Liver (tissue), 9 donors: ENCODE measurements around the gene LRRC63. TPM values are rescaled to one million over a fixed set of nuclear protein-coding genes. Genes with fewer than 3 reads are reported as not detected.

Experiments used
- DNase-seq: peaks from one replicate; pipeline ENCODE4 v3.0.0-alpha.2; 2017; ENCODE audit warnings: low spot score
- H3K27ac ChIP-seq, 2 donors: one replicate each; pipeline ENCODE4 v1.7.0; 2013; ENCODE audit warnings: inconsistent platforms in 2 of 2, low read length in 2 of 2, control low read depth in 1 of 2, low read depth in 1 of 2, mild to moderate bottlenecking in 1 of 2
- H3K27me3 ChIP-seq, 4 donors: one replicate each; pipeline versions ENCODE4 v1.6.1 to v1.7.0; 2013; ENCODE audit warnings: low read length in 3 of 4, inconsistent platforms in 1 of 4, mild to moderate bottlenecking in 1 of 4, moderate library complexity in 1 of 4; ENCODE audit not compliant: control insufficient read depth in 4 of 4, insufficient read depth in 4 of 4
- H3K36me3 ChIP-seq, 4 donors: one replicate each; pipeline versions ENCODE4 v1.6.1 to v1.7.0; 2013; ENCODE audit warnings: low read length in 3 of 4, mild to moderate bottlenecking in 3 of 4, low read depth in 1 of 4, moderate library complexity in 1 of 4; ENCODE audit not compliant: control insufficient read depth in 4 of 4, insufficient read depth in 3 of 4
- H3K4me1 ChIP-seq, 4 donors: one replicate each; pipeline versions ENCODE4 v1.6.1 to v1.7.0; 2013; ENCODE audit warnings: low read length in 3 of 4, mild to moderate bottlenecking in 3 of 4, moderate library complexity in 1 of 4; ENCODE audit not compliant: control insufficient read depth in 4 of 4, insufficient read depth in 4 of 4
- H3K4me3 ChIP-seq, 3 donors: one replicate each; pipeline versions ENCODE4 v1.6.1 to v1.7.0; 2013; ENCODE audit warnings: low read length in 3 of 3, control low read depth in 1 of 3, low read depth in 1 of 3, mild to moderate bottlenecking in 1 of 3
- H3K9ac ChIP-seq, 2 donors: one replicate each; pipeline ENCODE4 v1.7.0; 2013; ENCODE audit warnings: low read length in 2 of 2, mild to moderate bottlenecking in 2 of 2, moderate library complexity in 2 of 2, control low read depth in 1 of 2, low read depth in 1 of 2
- H3K9me3 ChIP-seq, 4 donors: one replicate each; pipeline versions ENCODE4 v1.6.1 to v1.7.0; 2013; ENCODE audit warnings: low read length in 3 of 4; ENCODE audit not compliant: control insufficient read depth in 4 of 4
- FOXA1 ChIP-seq: IDR thresholded peaks from 2 replicates; pipeline ENCODE4 v1.6.1; 2016; ENCODE audit warnings: antibody characterized with exemption
- HNF4A ChIP-seq, 2 donors: conservative IDR thresholded peaks; 2 replicates each; pipeline ENCODE4 v1.6.1; 2016; ENCODE audit warnings: antibody characterized with exemption in 2 of 2, mild to moderate bottlenecking in 2 of 2
- HNF4G ChIP-seq: IDR thresholded peaks from 2 replicates; pipeline ENCODE4 v1.6.1; 2016; ENCODE audit warnings: antibody characterized with exemption
- RAD21 ChIP-seq, 2 donors: IDR thresholded peaks; 2 replicates each; pipeline ENCODE4 v1.6.1; 2016; ENCODE audit warnings: antibody characterized with exemption in 2 of 2, mild to moderate bottlenecking in 2 of 2
- RXRA ChIP-seq, 2 donors: IDR thresholded peaks; 2 replicates each; pipeline ENCODE4 v1.6.1; 2017 to 2018; ENCODE audit warnings: antibody characterized with exemption in 2 of 2, mild to moderate bottlenecking in 1 of 2
- SP1 ChIP-seq: IDR thresholded peaks from 2 replicates; pipeline ENCODE4 v1.6.1; 2018; ENCODE audit warnings: antibody characterized with exemption, mild to moderate bottlenecking
- YY1 ChIP-seq: IDR thresholded peaks from 2 replicates; pipeline ENCODE4 v1.6.1; 2016; ENCODE audit warnings: antibody characterized with exemption, mild to moderate bottlenecking
- WGBS: extraction: QIAGEN DNeasy Blood & Tissue Kit; methylation state at CpG from one replicate; pipeline ENCODE4 v1.1.7; 2013; 5-methylcytosine and 5-hydroxymethylcytosine counted together
- polyA plus RNA-seq, 2 donors: library from polyadenylated mRNA; stranded (reverse) in 1 of 2; unstranded in 1 of 2; fragments of 200-250 nt in 1 of 2; fragments of >200 nt in 1 of 2; fragmentation: Nextera tagmentation in 1 of 2; extraction: Ambion mirVana in 1 of 2; gene quantifications; one replicate each; pipeline versions ENCODE4 v1.2.1 to v1.2.3, GENCODE V29; 2013 to 2015
- total RNA-seq, 2 donors: library from RNA; depleted of rRNA; stranded (reverse); fragments of >200 nt; gene quantifications; one replicate each; pipeline ENCODE4 v1.2.3, GENCODE V29; 2014
- TF ChIP-seq, protein P1 (sequence below): IDR thresholded peaks from 2 replicates; pipeline ENCODE4 v1.6.1; 2016; ENCODE audit warnings: antibody characterized with exemption
- TF ChIP-seq, protein P2 (sequence below): fragments of 150-350 bp; IDR thresholded peaks from 2 replicates; pipeline ENCODE4 v1.5.1; 2017; ENCODE audit warnings: improper control_type of control experiment, low read depth, low read length; ENCODE audit not compliant: missing input control
- TF ChIP-seq, protein P3 (sequence below): IDR thresholded peaks from 2 replicates; pipeline ENCODE4 v1.6.1; 2016; ENCODE audit warnings: antibody characterized with exemption
- TF ChIP-seq, protein P4 (sequence below): IDR thresholded peaks from 2 replicates; pipeline ENCODE4 v1.6.1; 2016; ENCODE audit warnings: antibody characterized with exemption
- TF ChIP-seq, protein P5 (sequence below): IDR thresholded peaks from 2 replicates; pipeline ENCODE4 v1.6.1; 2016; ENCODE audit warnings: antibody characterized with exemption, mild to moderate bottlenecking
- donor health status: healthy.
- donor health status: healthy.
- donor health status: healthy.
- donor health status: healthy.
- donor health status: healthy.

Gene LRRC63
- total and polyA plus RNA-seq, 4 donors = 0.03 to 0.84 (median 0.09) TPM

DNA sequence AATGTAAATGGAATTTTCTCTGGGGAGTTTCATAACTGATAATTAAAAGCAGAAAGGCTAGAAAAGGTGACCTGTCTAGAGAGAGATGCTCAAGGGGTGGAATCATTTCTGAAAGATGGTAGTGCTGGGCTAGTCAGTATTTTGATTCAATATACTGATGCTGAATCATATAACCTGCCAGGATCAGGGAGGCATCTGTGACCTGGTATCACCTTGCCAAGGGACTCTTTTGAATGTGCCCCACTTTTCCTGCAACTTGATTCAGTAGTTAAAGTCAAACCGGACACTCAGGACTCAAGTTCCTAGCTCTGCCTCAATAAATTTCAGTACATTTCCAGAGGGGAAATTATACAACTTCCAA, 45.5 kb upstream of the LRRC63 start:
- H3K27ac ChIP-seq = no peak overlapping the region

DNA sequence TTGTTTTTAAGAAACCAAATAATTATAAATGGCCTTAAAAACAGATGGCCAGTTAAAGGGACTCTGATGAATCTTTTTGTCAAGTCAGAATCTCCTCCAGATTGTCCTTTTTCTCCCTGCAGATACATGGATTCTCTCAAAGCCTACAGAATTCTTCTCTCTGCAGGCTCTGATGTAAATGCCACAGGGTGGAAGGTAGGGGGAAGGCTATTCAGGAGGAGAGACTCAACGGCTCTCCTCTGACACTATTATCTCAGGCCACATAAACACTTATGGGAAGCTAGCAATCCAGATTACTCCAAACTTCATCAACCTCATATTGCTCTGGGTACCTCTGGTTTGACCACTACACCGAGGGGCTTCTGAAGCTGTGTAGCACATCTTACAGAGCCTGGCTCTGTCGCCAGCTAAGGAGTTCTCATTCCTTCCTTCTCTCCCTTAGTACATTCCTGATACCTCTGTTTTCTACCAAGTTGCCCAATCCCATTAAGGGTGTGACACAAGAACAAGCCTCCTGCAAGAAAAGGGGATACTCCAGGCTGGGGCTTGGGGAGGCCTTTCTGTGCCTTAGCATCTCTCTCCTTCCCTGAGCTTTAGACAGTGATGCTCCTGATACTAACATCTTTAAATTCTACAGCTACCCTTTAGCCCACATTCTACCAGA, 44.6 kb upstream of the LRRC63 start:
- WGBS = 71% methylated on average over 3 of the region's 3 CpGs
- Histone ChIP-seq H3K36me3 (no peaks in the 10 kb centered on the region), H3K27ac (no peak overlapping the region), H3K4me1 (peaks cover 0 to 6% (median 1%) of the 10 kb centered on the region in 4 donors), H3K9ac (no peak overlapping the region), H3K27me3 (no peaks in the 10 kb centered on the region), H3K4me3 (no peak overlapping the region), H3K9me3 (no peaks in the 10 kb centered on the region)
- TF ChIP-seq FOXA1 = no peak
- TF ChIP-seq, protein P1, sequence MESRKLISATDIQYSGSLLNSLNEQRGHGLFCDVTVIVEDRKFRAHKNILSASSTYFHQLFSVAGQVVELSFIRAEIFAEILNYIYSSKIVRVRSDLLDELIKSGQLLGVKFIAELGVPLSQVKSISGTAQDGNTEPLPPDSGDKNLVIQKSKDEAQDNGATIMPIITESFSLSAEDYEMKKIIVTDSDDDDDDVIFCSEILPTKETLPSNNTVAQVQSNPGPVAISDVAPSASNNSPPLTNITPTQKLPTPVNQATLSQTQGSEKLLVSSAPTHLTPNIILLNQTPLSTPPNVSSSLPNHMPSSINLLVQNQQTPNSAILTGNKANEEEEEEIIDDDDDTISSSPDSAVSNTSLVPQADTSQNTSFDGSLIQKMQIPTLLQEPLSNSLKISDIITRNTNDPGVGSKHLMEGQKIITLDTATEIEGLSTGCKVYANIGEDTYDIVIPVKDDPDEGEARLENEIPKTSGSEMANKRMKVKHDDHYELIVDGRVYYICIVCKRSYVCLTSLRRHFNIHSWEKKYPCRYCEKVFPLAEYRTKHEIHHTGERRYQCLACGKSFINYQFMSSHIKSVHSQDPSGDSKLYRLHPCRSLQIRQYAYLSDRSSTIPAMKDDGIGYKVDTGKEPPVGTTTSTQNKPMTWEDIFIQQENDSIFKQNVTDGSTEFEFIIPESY = no peak
- TF ChIP-seq, protein P2, sequence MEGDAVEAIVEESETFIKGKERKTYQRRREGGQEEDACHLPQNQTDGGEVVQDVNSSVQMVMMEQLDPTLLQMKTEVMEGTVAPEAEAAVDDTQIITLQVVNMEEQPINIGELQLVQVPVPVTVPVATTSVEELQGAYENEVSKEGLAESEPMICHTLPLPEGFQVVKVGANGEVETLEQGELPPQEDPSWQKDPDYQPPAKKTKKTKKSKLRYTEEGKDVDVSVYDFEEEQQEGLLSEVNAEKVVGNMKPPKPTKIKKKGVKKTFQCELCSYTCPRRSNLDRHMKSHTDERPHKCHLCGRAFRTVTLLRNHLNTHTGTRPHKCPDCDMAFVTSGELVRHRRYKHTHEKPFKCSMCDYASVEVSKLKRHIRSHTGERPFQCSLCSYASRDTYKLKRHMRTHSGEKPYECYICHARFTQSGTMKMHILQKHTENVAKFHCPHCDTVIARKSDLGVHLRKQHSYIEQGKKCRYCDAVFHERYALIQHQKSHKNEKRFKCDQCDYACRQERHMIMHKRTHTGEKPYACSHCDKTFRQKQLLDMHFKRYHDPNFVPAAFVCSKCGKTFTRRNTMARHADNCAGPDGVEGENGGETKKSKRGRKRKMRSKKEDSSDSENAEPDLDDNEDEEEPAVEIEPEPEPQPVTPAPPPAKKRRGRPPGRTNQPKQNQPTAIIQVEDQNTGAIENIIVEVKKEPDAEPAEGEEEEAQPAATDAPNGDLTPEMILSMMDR = no peak
- no peak for DNase-seq

More for the DNA sequence above, 45.5 kb upstream of the LRRC63 start:
- Histone ChIP-seq H3K4me1 (peaks cover 0 to 3% (median 1%) of the 10 kb centered on the region in 4 donors), H3K4me3 (no peak overlapping the region), H3K9me3 (no peaks in the 10 kb centered on the region), H3K27me3 (no peaks in the 10 kb centered on the region), H3K36me3 (no peaks in the 10 kb centered on the region), H3K9ac (no peak overlapping the region)
- TF ChIP-seq FOXA1 (no peak), RAD21 (IDR thresholded peaks at IDR 0.05) (no peak), HNF4G (no peak), HNF4A (conservative IDR thresholded peaks at IDR 0.05) (no peak), RXRA (IDR thresholded peaks at IDR 0.05) (no peak), SP1 (no peak)
- TF ChIP-seq, protein P2 = no peak
- TF ChIP-seq, protein P3, sequence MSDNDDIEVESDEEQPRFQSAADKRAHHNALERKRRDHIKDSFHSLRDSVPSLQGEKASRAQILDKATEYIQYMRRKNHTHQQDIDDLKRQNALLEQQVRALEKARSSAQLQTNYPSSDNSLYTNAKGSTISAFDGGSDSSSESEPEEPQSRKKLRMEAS = no peak
- WGBS = 64% methylated on average over 1 of the region's 1 CpG
- DNase-seq = no peak

DNA sequence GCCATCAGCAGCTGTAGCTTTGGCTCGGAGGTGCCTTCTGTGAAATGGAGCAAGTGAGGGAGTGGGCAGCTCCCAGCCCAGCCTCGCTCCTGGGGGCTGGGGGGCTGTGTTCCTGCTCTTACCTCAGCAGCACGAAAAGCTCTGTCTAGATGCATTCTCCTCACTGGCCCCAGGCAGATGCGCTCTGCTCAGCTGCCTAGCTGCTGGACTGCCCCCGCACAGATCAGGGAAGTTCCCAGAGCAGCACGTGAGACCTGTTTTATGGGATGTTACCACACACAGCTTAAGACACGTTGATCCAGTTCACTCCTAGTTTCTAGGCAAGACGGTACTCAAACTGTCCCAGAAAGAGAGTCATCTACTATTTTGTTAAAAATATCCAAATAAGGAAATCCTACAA, 43.4 kb upstream of the LRRC63 start:
- WGBS = 66% methylated on average over 8 of the region's 8 CpGs
- H3K27ac ChIP-seq = no peak overlapping the region
- no peaks in the 10 kb centered on the region for H3K27me3 ChIP-seq
- H3K9me3 ChIP-seq = no peaks in the 10 kb centered on the region
- H3K4me3 ChIP-seq = no peak overlapping the region
- no peak for DNase-seq
- no peak overlapping the region for H3K9ac ChIP-seq
- peaks cover 0 to 6% (median 1%) of the 10 kb centered on the region in 4 donors for H3K4me1 ChIP-seq
- no peaks in the 10 kb centered on the region for H3K36me3 ChIP-seq
- TF ChIP-seq, protein P4, sequence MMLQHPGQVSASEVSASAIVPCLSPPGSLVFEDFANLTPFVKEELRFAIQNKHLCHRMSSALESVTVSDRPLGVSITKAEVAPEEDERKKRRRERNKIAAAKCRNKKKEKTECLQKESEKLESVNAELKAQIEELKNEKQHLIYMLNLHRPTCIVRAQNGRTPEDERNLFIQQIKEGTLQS = no peak
- TF ChIP-seq, protein P5, sequence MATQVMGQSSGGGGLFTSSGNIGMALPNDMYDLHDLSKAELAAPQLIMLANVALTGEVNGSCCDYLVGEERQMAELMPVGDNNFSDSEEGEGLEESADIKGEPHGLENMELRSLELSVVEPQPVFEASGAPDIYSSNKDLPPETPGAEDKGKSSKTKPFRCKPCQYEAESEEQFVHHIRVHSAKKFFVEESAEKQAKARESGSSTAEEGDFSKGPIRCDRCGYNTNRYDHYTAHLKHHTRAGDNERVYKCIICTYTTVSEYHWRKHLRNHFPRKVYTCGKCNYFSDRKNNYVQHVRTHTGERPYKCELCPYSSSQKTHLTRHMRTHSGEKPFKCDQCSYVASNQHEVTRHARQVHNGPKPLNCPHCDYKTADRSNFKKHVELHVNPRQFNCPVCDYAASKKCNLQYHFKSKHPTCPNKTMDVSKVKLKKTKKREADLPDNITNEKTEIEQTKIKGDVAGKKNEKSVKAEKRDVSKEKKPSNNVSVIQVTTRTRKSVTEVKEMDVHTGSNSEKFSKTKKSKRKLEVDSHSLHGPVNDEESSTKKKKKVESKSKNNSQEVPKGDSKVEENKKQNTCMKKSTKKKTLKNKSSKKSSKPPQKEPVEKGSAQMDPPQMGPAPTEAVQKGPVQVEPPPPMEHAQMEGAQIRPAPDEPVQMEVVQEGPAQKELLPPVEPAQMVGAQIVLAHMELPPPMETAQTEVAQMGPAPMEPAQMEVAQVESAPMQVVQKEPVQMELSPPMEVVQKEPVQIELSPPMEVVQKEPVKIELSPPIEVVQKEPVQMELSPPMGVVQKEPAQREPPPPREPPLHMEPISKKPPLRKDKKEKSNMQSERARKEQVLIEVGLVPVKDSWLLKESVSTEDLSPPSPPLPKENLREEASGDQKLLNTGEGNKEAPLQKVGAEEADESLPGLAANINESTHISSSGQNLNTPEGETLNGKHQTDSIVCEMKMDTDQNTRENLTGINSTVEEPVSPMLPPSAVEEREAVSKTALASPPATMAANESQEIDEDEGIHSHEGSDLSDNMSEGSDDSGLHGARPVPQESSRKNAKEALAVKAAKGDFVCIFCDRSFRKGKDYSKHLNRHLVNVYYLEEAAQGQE = no peak
- no peak for TF ChIP-seq YY1
- TF ChIP-seq HNF4A (conservative IDR thresholded peaks at IDR 0.05) = no peak
- TF ChIP-seq, protein P1 = no peak
- no peak for TF ChIP-seq RXRA (IDR thresholded peaks at IDR 0.05)
- no peak for TF ChIP-seq FOXA1
